HK-2 (cell line): ENCODE data around the gene CD9.
A peak's percentile ranks its signal among the peaks of the same experiment; 100 is the strongest.

ENCODE experiments used
- DNase-seq: peaks from one replicate; pipeline ENCODE4 v3.0.0-alpha.2; 2018; ENCODE audit not compliant: unreplicated experiment

CD9 gene

DNA sequence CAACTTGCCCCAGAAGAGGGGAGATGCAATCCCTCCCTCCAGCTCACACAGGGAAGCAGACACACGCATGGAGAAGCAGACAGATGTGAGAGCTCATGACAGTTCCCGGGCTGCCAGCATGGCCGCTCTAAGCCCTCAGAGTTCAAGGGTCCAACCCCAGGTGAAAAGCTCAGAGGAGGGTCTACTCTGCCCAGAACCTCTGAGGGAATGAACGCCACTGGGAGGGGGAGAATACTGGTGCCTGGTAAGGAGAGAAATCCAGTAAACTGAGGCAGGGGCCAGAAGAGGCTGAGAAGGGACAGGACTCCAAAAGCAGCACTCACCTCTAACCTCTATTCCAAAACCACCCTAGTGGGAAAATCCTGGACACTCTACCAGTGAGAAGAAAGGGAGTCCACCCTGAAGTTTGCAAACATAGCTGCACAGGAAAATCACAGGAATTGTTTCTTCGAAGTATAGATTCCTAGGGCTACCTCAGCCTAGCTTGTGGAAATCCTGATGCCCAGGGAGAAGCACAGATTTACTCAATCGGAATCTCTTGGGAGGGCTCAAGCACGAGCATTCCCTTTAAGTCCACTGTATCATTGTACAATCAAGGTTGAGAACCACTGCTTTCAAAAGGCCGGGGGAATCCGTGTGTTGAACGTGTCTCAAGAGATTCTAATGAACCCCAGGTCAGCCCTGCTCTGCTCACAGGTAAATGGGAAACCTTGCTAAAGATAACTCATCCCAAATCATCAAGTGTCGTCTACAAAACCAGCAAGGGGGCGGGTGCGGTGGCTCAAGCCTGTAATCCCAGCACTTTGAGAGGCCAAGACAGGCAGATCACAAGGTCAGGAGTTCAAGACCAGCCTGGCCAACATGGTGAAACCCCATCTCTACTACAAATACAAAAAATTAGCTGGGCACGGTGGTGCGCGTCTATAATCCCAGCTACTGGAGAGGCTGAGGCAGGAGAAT is 76.0 kb downstream of the CD9 start:
- no peak for DNase-seq

DNA sequence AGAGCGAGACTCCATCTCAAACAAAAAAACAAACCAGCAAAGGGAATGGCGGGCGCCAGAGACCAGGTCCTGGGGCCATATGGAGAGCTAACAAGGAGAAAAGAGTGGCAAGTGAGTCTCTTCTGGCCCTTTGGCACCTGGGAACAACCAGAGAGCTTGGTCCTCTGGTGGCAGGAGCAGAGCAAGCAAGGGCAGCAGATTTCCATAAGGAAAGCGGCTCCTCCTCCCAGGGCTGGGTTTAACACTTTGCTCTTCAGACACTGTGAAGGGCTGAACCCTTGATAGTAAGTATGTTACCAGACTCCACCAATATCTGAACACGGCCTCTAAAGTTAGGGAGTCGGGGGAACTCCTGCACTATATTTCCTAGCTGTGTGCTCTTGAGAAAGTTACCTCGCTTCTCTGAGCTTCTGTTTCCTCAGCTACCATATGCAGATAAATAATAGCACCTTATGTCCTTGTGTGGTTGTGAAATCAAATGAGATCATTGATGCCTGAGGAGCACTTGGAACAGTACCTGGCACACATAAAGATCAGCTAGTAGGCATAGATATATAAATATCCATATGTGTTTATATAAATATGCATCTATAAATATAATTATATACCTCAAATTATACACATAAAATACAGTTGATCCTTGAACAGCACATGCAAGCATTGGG is 76.9 kb downstream of the CD9 start:
- DNase-seq: no peak

DNA sequence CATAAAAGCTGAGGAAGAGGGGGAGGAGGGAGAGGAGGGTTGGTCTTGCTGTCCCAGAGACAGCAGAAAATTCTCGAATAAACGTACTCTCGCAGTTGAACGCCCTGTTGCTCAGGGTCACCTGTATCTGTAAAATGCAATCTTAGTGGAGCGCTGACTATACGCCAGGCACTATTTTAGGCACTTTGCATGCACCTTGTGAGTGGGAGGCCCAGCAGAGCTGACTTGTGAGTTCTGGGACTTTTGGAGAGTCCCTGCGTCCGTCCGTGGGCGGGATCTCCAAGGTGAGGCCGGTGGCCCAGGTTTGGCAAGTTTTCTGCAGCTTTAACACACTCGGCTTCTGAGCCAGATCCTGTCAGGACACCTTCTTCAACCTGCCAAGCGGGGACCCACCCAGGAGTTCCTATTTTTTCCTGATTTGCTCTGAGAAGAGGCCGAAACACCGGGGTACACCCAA is 77.8 kb downstream of the CD9 start:
- DNase-seq: no peak

GRCh38 chr12:6278439-6279255 is 78.4 kb downstream of the CD9 start:
- DNase-seq: peak; percentile 87

DNA sequence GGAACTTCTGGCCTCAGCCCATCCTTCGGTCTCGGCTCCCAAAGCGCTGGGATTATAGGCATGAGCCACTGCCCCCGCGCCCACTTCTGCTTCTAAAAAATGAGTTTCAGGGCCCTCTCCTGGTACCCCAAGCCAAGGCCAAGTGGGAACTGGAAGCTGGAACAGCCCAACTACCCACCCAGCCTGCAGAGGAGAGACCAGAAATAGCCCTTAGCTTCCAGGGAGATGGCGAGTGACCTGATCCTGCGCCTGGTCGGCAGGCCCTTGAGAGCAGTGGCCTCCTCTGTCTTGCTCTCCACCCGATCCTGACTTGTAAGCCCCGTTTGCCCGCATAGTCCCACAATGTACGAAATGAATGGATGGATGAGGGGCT is 79.0 kb downstream of the CD9 start:
- DNase-seq: no peak

DNA sequence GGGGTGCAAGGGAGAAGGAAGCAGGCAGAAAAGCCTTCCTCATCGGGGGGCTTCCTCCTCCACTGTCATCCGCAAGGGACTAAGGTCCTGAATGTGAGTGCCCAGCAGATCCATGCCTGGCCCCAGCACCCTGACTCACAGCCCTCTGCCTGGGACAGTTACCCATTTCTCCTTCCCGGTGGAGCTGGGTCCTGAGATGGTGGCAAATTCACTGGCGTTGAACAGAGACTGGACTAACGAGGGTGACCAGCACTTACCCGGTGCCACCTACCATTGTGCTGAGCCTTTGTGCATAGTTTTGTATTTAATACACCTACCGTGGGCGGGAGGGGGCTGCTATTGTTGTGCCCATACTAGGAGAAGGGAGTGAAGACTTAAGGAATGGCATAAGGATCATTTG is 79.4 kb downstream of the CD9 start:
- DNase-seq: no peak

- DNase-seq: peak; percentile 79
These were observed 79.9 kb downstream of the CD9 start for GRCh38 chr12:6280053-6280469.

DNA sequence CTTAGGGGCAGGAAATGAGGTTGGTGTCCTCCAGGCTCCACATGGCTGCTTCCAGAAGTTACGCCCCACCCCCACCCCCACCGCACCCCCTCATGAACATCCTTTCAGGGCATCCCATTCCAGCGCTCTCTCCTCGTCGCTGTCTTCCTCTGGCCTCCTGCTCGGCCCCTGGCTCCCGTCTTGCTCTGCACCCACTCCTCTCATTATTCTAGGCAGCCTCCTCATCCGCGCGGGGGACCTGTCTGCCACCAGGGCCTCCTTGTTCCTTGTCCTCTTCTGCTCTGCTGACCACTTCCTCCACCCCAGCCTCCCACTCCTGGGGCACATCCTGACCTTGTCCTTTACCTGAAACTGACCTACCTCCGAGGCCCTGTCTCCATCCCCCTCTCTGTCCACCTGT is 80.5 kb downstream of the CD9 start:
- DNase-seq: no peak

GRCh38 chr12:6281081-6281809 is 81.0 kb downstream of the CD9 start:
- DNase-seq: no peak

- DNase-seq: no peak
These were observed 82.2 kb downstream of the CD9 start for GRCh38 chr12:6282453-6282840.

- DNase-seq: no peak
These were observed 84.1 kb downstream of the CD9 start for GRCh38 chr12:6284273-6284672.

DNA sequence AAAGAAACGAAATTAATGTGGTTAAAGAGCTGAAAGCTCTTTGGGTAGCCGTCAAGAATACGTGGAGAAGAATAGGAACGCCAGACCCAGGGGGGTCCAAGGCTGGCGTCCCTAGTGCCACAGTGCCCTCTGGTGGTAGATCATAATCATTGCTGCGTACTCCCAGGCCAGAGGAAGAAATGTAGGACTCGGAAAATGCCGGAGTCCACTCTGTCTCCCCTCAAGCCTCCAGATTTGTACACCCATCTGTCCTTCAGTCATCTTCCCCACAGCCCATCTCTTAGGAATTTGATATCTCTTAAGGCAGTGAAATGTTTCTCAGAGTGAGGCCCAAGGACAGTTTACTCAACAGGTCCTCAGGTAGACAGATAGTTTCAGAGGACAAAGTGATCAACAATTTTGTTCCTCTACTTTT is 84.9 kb downstream of the CD9 start:
- DNase-seq: peak; percentile 68

GRCh38 chr12:6285532-6286306 is 85.5 kb downstream of the CD9 start:
- DNase-seq: no peak
